GM19452 (cell line): ENCODE data around the gene SOBP.
"Not testable (repeated sequence)": the region's sequence is repeated elsewhere in the genome, so short reads cannot be mapped to it uniquely, and the experiment has no call there.

Experiments used
- ATAC-seq: cut with Tn5 transposase; IDR thresholded peaks from one replicate; pipeline ENCODE4 v1.9.1; 2021; ENCODE audit not compliant: unreplicated experiment

The SOBP gene

GRCh38 chr6:107488174-107488874 lies 1.6 kb upstream of the SOBP start:
- no peak for ATAC-seq

- ATAC-seq: no peak
Measured at GRCh38 chr6:107488875-107489635, 862 bp upstream of the SOBP start.

- no peak for ATAC-seq
Measured at GRCh38 chr6:107490566-107491137, 735 bp downstream of the SOBP start.

DNA sequence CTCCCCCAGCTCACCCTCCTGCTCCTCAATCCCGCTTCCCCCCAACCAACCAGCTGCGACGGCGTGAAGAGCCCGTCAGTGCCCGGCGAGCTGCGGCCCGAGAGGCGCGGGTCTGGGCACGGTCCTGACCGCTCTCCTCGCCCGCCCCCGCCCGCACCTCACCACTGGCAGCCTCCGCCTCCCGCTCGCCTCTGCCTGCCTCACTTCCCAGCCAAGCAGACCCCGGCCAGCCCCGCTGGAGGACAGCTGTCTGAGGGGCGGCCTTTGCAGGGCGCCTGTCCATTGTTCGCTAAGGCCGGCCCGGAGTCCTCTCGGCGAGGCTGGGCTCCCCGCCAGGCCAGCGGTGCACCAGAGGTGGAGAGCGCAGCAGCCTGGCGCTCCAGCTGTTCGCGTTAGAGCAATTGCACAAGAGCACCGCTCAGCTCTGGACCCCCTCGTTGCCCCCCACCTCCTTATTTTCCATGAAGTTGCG lies 1.3 kb downstream of the SOBP start:
- ATAC-seq: no peak

DNA sequence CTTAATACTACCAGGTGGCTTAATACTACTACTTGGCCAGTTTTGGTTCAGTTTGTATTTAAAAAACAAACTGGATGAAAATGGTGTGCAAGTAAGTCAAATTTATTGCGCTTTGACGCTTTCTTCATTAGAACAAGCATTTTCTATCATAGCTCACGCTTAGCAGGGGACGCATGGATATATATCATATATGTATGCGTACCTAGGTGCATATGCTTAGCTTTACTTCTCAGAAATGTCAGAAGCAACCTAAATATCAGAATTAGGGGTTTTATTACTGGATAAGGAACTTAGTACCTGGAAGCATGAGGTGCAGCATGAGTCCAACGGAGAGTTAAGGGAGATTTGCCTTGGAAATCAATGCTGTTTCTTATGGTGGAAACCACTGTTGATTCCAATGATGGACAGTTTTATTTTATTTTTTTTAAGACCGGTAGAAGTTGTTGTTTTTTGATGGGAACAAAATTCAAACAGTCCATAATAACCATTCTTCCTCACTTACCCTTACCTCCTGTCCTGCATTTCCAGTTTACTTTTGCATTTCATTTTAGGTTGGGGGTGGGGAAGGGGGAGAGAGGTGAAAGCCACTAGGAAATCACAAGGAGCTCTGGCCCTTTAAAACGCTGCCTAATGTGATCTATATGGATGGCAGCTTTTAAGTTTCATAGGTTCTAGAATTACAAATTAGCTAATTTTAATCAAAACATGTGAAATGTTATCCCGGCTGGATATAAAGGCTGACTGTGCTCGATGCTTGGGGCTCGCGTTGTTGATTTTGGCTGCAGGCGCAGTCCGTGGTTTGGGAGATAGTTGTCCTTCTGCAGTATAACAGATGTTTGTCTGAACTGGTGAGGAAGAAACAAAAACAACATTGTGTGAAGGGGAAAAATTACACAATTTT lies 2.1 kb downstream of the SOBP start:
- ATAC-seq: no peak

DNA sequence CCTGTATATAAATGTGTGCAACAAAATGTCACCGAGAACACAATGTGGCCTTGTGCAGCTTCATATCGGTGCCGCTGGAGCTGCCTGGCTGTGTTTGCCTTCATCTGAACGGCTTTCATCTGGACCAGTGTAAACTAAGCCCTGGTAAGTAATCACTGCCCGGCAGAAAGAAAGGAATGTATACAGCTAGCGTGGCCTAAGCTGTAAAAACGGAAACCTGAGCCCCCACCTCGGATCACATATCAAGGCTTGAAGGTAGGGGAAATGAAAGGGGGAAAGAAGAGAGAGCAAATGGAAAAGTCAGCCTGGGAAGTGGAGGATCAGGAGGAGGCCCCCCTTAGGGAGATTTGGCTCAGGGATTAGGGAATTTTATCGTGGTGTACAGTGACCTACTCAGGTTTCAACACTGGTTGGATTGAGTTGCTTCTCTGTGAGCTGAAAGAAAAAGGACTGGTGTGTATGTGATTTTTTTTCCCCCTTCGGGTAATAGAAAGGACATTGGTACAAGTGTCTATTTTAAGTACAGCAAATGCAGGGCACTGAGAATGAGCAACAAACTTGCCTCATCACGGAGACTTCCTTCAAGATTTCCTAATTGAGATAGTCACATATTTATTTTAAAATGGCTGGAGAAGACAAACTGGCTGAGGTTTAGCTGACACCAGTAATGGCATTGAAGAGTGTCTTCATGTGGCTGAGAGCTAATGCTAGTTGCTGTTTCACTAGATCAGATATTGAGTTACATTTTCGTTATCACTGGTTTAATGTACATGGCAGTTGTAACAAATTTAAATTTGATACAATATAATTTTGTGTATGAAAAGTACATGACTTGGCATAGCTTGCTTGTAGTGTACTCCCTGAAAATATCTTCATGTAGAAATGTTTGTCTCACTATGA lies 3.5 kb downstream of the SOBP start:
- no peak for ATAC-seq

DNA sequence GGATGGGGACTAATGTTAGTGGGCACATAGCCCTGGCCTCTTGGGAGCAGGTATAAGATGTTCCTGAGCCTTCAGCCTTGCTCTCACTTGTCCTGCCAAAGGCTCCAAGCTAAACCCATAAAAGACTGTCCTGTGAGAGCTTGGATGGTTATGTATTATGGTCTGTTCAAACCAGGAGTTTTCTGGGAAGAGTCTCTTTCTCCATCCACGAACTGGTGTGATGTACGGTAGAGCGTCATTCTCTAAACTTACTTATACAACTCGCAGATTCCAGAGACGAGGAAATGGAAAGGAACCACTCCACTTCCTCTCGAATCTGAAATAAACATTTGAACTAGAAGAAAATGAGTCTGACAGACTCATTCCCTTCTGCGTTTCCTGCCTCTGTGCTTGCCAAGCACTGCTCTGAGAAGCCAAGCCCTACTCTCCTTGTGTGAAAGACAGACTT lies 5.3 kb downstream of the SOBP start:
- no peak for ATAC-seq

DNA sequence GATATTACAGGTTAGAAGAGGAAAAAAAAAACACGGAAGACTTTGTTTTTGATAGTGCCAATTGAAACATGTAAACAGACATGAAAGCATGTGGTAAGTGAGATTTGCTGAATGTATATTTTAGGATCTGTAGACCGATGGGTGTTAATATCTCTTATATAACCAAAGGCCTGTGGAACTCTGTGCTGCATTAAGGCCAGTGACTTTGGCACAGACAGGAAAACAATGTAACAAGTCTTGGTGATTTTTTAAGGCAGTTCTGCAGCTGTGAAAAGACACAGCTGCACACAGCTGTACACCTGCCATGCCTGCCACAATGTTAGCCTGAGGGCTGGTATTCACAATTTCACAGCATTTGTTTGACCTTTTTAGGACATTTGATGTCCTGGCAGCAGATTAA lies 6.1 kb downstream of the SOBP start:
- ATAC-seq: no peak

- no peak for ATAC-seq
Measured at GRCh38 chr6:107496892-107497684, 7.2 kb downstream of the SOBP start.

- ATAC-seq: no peak
Measured at GRCh38 chr6:107504270-107505026, 14.5 kb downstream of the SOBP start.

DNA sequence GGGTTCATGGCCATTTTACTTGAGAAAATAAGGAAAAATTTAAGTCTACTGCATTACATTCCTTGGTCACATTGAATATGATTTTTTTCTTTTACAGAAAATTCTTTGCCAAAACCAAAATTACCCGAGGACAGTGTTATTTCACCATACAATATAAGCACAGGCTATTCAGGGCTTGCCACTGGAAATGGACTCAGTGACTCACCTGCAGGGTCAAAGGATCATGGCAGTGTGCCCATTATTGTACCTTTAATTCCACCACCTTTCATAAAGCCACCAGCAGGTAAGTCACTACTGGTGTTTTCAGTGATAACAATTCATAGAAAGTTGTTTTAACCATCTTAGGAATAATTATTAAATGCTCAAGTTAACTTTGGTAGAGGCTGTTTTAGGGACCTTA lies 16.2 kb downstream of the SOBP start:
- ATAC-seq: no peak

- ATAC-seq: no peak
Measured at GRCh38 chr6:107509506-107509905, 19.6 kb downstream of the SOBP start.

GRCh38 chr6:107510108-107510507 lies 20.2 kb downstream of the SOBP start:
- no peak for ATAC-seq

DNA sequence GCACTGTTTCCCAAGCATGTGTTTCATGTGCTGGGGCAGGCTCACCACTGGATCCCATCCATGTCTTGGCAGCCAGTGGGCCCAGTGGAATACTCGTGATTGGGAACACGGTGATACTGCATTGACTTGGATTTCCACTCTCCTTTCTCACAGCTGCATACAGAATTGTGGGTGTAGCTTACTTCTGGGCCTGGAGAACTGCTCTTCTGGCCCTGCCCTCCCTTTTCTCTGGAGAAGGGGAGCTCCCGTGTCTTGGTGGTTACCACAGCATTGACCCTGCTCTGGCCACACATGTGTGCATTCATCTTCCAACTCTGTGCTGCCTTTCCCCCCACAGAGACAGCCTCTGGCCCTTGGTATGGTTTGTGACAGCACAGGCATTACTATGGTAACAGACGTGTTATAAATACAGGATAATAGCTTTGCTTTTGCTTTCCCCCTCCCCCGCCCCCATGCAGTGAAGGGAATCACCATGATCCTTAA lies 21.6 kb downstream of the SOBP start:
- no peak for ATAC-seq

DNA sequence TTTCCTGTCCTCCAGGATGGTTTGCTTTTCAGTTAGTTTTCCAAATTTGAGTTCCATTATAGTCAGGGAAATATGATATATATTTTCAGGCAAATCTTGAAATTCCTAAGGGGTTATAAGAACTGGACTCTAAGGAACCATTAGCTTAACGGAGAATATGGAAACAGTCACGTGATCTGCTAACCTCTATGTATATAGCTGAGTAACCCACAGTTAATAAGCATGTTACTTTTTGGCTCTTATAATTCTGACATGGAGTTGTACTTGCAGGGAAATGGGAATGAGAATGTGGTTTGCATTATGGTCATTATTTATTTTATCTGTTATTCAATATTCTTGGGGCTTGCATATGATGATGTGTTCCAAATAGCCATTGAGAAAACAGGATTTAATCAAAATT lies 23.3 kb downstream of the SOBP start:
- ATAC-seq: no peak

DNA sequence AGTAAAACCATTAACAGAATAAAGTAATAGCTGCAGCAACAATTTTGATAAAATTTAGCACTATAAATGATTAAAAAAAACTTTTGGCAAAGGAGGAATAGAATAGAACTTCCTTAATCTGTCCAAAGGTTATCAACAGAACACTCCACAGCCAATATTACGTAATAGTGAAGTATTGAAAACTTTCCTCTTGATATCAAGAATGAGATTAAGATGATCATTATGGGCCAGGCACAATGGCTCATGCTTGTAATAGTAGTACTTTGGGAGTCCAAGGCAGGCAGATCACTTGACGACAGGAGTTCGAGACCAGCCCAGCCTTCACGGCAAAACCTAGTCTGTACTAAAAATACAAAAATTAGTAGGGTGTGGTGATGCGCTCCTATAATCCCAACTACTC lies 26.0 kb downstream of the SOBP start:
- no peak for ATAC-seq

GRCh38 chr6:107517274-107517673 lies 27.4 kb downstream of the SOBP start:
- no peak for ATAC-seq

DNA sequence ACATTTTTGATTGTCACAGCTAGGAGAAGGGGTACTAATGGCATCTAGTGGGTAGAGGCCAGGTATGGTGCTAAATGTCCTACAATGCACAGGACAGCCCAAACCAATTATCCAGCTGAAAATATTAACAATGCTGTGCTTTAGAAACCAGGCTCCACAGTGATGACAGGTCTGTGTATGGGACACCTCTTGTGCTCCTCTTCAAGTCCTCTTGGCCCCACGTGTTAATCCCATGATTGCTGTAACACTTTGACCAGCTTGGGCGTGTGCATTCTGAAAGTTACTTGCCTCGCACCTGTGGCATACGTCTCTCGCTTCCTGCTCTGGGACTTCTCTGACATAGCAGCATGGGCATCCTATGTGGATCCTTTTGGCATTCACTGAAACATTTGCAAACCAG lies 29.3 kb downstream of the SOBP start:
- ATAC-seq: not testable (repeated sequence)
